GM04503 (cell line): ENCODE measurements around the gene HMGN3.
"Not testable (repeated sequence)": the region's sequence is repeated elsewhere in the genome, so short reads cannot be mapped to it uniquely, and the experiment has no call there.

Experiments
- DNase-seq: peaks from one replicate; pipeline ENCODE4 v3.0.0-alpha.2; 2012; ENCODE audit warnings: low read depth

Gene HMGN3

DNA sequence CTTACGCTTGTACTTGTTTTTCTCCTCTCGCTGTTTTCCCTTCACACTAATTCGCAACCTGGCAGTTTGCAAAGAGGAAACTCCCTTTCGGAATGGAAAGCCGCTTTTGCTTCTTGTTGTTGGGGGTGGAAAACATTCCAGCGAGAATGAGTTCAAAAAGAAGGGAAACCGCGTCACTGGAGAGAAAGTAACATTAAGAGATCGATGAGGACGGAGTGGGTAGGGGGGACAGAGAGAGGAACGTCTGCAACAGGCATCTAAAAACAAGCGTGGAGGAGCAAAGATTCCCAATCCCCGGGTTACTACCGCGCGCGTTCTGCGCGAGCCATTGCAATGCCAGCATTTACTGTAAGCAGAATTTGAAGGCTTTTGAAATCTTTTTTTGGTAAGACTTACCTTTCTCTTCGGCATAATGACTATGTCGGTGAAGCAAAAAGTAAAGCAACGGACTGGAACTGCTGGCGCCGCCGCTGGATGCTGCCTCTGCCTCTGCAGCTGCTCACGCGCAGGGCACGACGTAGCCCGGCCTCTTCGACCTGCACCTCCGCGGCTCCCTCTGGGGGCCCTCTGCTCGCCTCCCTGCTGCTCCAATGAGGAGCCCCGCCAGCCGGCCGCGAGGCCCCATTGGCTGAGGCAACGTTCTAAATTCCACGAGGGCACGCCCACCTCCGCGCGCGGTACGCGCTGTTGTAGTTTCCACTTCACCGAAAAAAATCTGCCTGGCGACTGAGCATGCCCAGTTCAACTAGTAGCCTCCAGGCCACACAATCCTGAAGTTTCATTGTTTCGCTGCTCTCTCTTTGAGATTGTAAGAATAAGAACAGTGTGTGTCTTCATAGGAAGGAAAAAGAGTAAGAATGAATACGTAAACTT, at the start of gene HMGN3:
HMGN3 (minus strand) TSS at position 533 of the 873 bp plus-strand sequence.
- DNase-seq: peak; percentile 59

DNA sequence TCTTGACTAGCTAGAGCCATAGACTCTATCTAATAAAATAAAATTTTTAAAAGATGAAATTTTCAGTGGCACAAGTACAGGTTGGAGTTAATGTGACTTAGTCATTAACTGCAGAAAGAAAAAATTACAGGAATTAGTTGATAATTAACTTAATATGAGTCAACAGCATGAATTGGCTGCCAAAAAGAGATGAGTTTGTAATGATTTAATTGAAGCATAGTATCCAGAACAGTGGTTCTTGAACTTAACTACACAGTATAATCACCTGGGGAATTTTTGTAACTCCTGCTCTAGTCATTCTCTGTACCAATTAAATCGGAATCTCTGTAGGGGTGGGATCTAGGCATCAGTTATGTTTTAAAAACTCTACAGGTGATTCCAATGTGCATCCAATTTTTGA, 46.3 kb upstream of the HMGN3 start:
- no peak for DNase-seq

DNA sequence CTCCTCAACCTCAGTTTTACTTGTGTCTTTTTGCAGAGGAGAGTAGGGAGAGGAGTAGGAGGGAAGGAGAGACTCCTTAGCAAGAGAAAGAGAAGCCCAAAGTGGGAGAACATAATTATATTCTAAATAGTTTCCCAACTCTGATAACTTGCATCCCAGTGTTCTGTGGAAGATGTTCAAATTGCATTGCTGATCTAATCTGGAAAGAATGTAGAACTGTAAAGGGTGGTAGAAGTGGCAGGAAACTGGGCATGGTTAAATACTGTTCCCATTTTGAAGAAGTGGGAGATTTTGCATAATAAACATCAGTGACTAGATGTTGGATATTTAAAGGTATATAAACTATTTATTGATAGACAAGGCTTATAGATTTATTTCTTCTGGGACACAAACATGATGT, 42.6 kb upstream of the HMGN3 start:
- DNase-seq: no peak

DNA sequence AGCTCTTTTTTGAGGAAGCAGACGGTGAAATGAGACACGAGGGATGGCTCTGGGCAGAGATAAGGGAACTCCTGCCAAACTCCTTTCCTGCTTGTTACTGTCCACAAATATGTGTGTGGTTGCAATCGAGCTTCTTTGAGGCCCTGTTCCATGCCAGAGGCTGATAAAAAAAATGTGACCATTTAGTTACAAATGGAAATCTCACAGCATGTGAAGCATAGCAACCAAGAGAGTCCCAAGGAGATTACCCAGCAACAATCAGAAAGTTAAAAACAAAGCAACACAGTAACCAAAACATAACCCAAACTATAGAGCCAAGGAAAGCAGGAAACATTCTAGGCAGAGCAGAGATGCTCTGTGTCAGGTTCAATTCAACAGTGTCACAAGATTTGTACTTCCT, 35.4 kb upstream of the HMGN3 start:
- peak; percentile 74 for DNase-seq

DNA sequence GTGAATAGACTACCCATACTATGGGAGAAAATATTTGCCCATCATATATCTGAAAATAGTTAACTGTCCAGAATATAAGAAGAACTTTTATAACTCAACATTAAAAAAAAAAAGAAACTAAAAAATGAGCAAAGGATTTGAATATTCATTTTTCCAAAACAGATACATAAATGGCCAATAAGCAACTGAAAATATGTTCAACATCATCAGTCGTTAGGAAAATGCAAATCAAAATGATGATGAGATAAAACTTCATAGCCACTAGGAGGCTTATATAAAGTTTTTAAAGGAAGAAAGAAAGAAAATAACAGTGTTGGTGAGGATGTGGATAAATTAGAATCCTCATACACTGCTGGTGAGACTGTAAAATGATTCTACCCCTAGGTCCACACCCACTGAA, 32.6 kb upstream of the HMGN3 start:
- DNase-seq: no peak

DNA sequence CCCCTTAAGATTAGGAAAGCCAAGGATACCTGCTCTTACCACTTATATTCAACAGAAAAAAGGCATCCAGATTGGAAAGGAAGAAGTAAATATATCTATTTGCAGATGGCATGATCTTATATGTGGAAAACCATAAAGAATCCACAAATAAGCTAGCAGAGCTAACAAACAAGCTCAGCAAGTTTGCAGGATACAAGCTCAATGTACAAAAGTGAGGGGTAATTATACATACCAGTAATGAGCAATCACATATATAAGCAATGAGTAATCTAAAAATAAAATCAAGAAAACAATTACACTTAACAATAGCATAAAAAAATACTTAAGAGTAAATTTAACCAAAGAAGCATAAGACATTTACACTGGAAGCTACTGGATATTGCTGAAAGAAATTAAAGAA, 31.6 kb upstream of the HMGN3 start:
- no peak for DNase-seq

DNA sequence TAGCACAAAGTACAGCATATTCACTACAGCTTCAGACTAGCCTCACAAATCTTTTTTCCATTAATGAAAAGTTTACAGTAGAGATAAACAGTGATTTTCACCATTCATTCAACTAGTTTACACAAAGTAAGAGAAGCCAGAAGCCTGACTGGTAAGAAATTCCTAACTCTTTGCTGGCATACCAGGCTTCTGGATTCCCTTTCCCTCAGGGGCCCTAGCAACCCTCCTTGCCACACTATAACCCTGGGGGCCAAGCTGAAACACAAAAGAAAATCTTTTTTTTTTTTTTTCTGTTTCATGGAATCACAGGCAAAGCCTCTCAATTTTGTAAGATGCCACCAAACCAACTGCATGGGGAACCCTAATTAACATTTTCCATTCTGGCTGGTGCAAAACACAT, 28.9 kb upstream of the HMGN3 start:
- DNase-seq: no peak

DNA sequence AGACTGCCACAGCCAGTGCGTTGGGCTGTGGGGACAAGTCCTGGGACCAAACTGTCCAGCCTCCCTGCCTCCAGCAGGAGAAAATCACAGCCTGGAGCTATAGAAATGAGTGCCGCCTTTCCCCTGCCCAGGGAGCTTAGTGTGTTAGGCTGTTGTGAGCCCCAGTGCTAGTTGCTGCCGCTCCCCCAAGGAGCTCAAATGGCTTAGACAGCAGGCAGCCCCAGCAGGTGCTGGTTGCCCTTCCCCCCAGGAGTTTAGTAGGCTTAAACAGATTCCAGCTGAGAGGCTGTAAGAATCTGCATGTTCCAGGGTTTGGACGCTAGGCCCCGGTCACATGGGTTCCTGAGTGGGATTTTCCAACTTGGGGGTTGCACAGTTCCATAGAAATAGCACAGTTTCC, 27.2 kb upstream of the HMGN3 start:
- DNase-seq: no peak

DNA sequence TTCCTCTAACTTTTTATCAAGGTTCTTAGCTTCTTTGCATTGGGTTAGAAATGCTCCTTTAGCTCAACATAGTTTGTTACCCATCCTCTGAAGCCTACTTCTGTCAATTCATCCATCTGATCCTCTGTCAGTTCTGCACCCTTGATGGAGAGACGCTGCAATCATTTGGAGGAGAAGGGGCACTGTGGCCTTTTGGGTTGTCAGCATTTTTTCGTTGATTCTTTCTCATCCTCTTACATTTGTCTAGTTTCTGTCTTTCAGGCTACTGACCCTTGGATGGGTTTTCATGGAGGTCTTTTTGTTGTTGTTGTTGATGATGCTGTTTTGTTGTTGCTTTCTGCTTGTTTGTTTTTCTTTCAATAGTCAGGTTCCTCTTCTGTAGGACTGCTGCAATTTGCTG, 26.3 kb upstream of the HMGN3 start:
- no peak for DNase-seq

DNA sequence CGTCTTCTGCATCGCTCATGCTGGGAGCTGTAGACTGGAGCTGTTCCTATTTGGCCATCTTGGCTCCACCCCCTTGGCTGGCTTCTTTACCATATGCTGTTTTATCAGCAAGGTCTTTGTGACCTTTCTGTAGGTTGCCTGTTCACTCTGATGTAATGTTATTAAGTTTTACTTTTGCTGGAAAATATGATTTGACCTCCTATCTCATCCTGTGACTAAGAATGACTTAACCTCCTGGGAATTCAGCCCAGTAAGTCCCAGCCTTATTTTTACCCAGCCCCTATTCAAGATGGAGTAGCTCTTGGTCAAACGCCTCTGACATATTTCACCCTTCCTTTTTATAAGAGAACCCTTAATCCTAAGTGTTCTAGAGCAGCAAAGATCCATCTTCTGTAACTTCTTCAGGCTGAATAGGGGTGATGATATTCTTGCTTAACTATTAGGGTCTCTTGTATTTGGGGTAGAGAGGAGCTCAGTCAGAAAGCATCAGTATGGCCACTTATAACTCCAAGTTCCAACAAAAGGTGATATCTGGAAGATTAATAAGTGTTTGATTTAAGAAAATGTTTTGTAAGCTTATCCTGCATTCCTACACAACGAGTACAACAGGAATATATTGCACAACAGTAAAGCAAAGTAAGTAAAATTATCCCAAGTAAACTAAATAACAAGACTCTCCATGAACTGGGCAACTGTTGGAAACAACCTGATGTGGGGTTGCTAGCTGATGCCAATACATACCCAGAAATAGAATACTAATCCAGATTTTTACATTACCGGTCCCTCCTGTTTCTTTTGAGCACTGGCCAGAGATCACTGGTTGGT, 23.1 kb upstream of the HMGN3 start:
- DNase-seq: no peak

DNA sequence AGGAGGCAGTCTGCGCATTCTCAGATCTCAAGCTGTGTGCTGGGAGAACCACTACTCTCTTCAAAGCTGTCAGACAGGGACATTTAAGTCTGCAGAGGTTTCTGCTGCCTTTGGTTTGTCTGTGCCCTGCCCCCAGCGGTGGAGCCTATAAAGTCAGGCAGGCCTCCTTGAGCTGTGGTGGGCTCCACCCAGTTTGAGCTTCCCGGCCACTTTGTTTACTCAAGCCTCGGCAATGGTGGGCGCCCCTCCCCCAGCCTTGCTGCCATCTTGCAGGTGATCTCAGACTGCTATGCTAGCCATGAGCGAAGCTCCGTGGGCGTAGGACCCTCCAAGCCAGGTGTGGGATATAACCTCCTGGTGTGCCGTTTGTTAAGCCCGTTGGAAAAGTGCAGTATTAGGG, 22.3 kb upstream of the HMGN3 start:
- not testable (repeated sequence) for DNase-seq

DNA sequence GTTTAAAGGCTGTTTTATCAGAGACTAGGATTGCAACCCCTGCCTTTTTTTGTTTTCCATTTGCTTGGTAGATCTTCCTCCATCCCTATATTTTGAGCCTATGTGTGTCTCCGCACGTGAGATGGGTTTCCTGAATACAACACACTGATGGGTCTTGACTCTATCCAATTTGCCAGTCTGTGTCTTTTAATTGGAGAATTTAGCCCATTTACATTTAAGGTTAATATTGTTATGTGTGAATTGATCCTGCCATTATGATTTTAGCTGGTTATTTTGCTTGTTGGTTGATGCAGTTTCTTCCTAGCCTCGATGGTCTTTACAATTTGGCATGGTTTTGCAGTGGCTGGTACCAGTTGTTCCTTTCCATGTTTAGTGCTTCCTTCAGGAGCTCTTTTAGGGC, 20.6 kb upstream of the HMGN3 start:
- DNase-seq: not testable (repeated sequence)

DNA sequence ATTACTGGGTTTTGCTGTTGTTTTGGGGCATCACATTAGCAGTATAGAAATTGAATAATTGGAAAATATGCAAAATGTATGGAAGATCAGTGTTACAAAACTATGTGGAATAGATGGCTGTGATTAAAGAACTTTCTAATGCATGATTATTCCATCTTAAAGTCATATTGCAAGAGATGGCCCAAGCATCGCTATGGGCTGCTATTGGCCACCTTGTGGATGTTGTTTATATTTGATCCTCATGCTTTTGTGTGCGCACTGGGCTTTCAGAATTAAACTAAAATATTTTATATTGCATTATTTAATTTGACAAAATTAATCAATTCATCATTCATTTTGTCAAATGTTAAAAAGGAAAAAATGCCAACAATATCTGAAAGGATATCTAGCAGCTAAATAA, 16.1 kb upstream of the HMGN3 start:
- no peak for DNase-seq

DNA sequence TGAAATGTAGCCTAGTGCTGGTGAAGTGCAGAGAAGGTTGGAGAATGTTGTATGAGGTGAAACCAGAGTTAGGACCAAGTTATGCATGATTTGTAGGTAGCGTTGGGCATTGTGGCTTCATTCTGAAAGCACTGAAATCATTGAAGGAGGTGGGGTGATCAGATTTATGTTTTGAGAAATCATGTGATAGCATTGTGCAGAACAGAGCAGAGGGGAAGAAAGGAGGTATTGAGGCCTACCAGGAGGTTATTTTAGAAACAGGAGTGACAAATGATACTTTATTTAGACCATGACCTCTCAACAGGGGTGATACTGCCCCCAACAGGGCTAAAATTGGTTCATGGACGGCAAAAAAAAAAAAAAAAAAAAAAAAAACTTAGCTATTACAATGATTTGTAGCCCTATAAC, 15.6 kb upstream of the HMGN3 start:
- no peak for DNase-seq

DNA sequence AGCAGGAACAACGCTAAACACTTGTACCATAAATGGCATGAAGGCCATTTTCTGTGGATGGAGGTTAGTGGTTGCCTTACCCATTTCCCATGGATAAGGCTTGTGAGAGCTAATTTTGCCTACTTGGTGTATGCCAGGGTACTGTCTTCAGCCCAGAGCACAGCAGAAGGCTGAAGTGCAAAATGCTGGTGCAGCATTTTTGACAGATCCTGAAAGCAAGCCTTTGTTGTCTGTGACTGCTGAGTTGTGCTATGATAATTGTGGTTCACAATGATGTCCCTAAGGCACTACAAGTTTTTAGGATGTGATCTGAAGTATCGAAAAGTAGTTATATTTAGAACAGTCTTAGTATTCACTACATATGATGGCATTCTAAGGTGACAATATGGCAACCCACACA, 14.7 kb upstream of the HMGN3 start:
- no peak for DNase-seq

DNA sequence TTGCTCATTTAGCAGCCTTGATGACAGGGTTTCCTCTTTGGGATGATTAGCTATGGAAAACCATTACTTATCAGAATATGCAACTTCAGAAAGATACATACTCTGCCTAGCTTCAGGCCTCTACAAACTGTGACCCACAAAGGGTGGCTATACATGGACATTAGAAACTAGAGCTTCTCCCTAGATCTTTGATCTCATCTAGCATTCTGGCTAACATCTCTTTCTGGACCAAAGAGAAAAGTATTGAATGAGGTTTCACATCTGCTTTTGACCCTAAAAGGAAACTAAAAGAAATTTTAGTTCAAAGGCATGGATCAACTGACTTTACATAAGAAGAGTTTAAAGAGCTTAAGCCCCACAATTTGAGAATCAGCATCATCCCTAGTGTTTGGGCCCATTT, 12.4 kb upstream of the HMGN3 start:
- no peak for DNase-seq

DNA sequence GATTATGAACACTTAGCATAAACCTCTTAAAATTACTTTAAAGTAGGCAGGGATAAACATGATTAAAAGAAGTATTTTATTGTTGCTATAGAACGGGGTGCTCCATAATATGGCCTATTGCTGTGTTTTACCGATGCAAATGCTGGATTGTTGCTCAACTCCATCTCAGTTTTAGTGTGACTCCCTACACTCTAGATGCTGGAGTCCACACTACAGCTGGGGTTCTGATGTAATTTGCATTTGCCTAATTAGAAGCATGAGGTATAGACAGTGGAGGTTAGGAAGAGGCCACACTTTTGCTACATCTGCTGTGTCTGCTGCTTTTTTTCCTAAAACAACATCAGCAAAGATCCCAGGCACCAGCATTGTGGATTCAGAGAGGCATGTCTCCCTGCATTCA, 6.7 kb upstream of the HMGN3 start:
- DNase-seq: no peak

DNA sequence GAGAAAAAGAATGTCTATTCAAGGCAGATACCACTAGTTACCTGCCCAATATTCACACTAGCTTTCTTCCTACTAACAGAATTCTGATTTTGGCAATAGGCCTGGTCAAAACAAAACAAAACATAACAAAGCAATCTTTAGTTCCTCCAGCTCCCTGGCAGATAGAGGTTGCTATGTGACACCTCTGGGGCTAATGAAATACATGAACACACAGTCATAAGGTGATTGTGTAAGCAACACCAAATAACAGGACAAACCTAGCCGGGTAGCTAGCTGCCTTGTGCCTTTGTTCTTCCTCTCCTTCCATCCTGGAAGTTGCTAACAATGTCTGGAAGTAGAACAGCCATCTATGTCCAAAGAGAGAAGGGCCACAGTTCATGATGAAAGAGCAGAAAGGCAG, 6.0 kb upstream of the HMGN3 start:
- DNase-seq: no peak

DNA sequence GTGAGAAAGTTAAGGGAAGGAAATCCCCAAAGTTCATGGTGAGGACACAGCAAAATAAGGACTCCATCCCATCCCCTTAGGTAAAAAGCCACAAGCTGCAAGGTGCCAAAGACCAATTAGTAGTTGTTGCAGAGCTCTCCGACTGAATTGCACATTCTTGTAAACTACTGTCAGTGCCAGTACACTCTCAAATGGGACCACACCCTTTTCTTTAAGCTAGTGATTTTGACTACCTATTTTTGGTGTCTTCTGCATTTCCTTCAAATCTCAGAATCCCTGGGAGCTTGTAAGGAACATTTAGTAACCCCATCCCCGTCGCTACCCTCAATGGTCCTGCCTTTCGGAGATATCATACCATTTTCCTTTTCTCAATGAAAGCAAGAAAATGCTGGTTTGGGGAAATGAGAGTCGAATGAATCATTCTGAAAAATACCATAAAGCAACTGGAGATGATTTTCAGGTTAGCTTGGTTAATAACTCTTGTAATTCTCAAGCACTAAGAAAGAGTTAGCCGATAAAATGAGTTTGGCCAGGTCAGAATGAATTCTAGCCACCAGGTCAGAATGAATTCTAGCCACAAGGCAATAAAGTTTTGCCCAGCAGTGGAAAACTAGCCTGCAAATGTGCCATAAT, 5.2 kb upstream of the HMGN3 start:
- DNase-seq: no peak

DNA sequence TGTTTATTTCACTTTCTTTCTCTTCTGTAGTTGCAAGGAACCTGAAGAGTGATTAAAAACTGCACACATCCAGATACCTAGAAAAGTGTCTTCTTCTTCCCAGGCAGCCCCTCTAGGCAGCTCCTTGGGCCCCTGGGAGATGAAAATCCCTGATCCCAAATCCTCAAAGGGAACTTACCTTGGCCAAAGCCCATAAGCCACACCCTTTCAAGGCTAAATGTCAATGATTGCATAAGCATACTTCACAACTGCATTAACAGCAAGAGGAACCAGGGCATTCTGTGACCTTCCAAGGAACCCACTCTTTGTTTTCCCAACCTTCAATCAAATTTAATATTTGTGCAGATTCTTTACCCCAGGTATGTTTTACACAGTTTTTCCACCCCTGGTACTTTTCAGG, 4.4 kb upstream of the HMGN3 start:
- DNase-seq: no peak

DNA sequence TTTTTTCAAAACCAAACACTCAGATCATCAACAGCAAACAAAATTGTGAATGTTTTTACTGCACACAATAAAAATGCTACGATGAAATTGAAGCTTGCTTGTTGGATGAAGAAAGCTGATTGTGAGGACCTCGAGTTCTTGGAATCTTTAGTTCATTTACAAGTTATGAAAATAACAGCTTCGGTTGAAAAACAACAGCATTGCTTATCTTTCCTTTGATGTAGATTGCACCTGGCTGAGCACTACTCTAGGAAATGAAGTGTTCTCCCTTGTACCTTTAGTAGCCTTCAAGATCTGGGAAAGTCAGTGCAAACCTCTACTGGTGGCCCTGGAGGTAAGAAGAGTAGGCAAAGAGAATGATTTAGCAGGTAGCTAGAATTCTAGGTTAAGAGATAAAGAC, 2.2 kb upstream of the HMGN3 start:
- no peak for DNase-seq

DNA sequence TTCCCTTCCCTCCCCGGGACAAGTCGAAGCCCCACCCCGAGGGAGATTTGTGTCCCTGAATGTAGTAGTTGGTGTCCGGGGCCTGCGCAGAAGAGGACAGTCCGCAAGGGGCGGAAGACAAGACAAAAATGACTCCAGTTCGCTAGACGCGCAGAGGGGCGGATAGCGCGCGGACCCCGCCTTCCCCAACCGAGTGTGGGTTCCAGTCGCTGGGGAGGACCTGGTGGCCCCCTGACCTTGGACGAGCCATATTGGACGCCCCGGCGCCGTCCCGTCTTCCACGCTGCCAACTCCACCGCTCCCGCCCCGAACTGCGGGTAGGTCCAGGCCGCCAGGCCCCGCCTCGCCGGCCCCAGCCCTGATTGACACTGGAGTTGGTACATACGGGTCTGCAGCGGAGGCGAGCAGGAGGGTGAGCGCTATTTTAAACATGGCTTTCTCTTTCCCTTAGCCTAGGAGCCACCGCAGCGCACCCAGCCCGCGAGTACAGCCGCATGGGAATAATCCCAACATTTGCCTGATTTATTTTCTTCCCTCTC, 802 bp downstream of the HMGN3 start:
- peak; percentile 55 for DNase-seq
